Heart left ventricle (tissue), 16 donors: Measurements from ENCODE around the gene SDHB. TPM values are rescaled to one million over a fixed set of nuclear protein-coding genes. Genes with fewer than 3 reads are reported as not detected.
A peak's percentile ranks its signal among the peaks of the same experiment; 100 is the strongest.

Experiments used
- ATAC-seq, 4 donors: fragments of 200-7000 bp; cut with Tn5 transposase; one replicate each; pipeline ENCODE4 v1.9.1; 2020 to 2022; ENCODE audit warnings: moderate library complexity in 4 of 4, mild to moderate bottlenecking in 3 of 4, moderate number of reproducible peaks in 1 of 4
- DNase-seq, 5 donors: peaks; one replicate each; pipeline ENCODE4 v3.0.0-alpha.2; 2020
- H3K27ac ChIP-seq, 12 donors: fragments of 200-600 bp; sonication (generic) in 4 of 12; one replicate each; pipeline versions ENCODE4 v1.5.0 to v1.8.0; 2016 to 2022; ENCODE audit warnings: mild to moderate bottlenecking in 2 of 12
- H3K27me3 ChIP-seq, 9 donors: fragments of 200-600 bp; sonication (generic) in 2 of 9; one replicate each; pipeline versions ENCODE4 v1.5.1 to v1.8.0; 2016 to 2022; ENCODE audit warnings: mild to moderate bottlenecking in 3 of 9
- H3K36me3 ChIP-seq, 9 donors: fragments of 200-600 bp; sonication (generic) in 2 of 9; one replicate each; pipeline versions ENCODE4 v1.5.0 to v1.8.0; 2018 to 2022; ENCODE audit warnings: mild to moderate bottlenecking in 2 of 9
- H3K4me1 ChIP-seq, 12 donors: fragments of 200-600 bp; sonication (generic) in 4 of 12; one replicate each; pipeline versions ENCODE4 v1.5.0 to v1.8.0; 2016 to 2022; ENCODE audit warnings: mild to moderate bottlenecking in 3 of 12
- H3K4me3 ChIP-seq, 12 donors: fragments of 200-600 bp; sonication (generic) in 4 of 12; one replicate each; pipeline versions ENCODE4 v1.5.0 to v1.8.0; 2017 to 2022; ENCODE audit warnings: mild to moderate bottlenecking in 9 of 12, moderate library complexity in 4 of 12
- H3K9me3 ChIP-seq, 12 donors: fragments of 200-600 bp; sonication (generic) in 4 of 12; one replicate each; pipeline versions ENCODE4 v1.5.0 to v1.8.0; 2016 to 2022; ENCODE audit warnings: mild to moderate bottlenecking in 1 of 12
- CTCF ChIP-seq, 12 donors: fragments of 200-600 bp; sonication (generic) in 4 of 12; IDR thresholded peaks; one replicate each; pipeline versions ENCODE4 v1.5.0 to v1.8.0; 2018 to 2022; ENCODE audit warnings: antibody characterized with exemption in 12 of 12, mild to moderate bottlenecking in 5 of 12
- POLR2A ChIP-seq, 2 donors: fragments of 450-650 bp; IDR thresholded peaks; one replicate each; pipeline ENCODE4 v1.6.1; 2017; ENCODE audit warnings: antibody characterized with exemption in 2 of 2, mild to moderate bottlenecking in 2 of 2, moderate library complexity in 2 of 2
- WGBS, 4 donors: extraction: QIAGEN DNeasy Blood & Tissue Kit in 2 of 4; methylation state at CpG; one replicate each; pipeline versions ENCODE4 v1.1.5 to v1.1.7; 2013 to 2018; 5-methylcytosine and 5-hydroxymethylcytosine counted together
- intact Hi-C, 10 donors: fragments of 100-400 bp; cut with DNase I; formaldehyde crosslinking; loops; one replicate each; pipeline versions ENCODE4 v1.11.1 to v1.14.2; 2022
- polyA plus RNA-seq, 2 donors: library from polyadenylated mRNA; stranded (reverse); fragments of 200-250 nt; gene quantifications; one replicate each; pipeline ENCODE4 v1.2.3, GENCODE V29; 2013
- total RNA-seq, 9 donors: library from RNA; depleted of rRNA in 2 of 9; stranded (reverse); fragments of >200 nt in 2 of 9; fragmentation: NEBNext Ultra II Directional in 3 of 9; extraction: Animal tissue kit (Norgen Biotek cat#: 25700) in 3 of 9; gene quantifications; one replicate each; pipeline versions ENCODE4 v1.1.0 to v1.2.4, GENCODE V29; 2016 to 2023
- donor health status: ischemic (EF 13 %, LVEDD 7.1; RV severe dilation, severe dysfunction).
- donor health status: healthy with polysubstance abuse.
- donor health status: DM: no; HTN: yes; CAD: no.
- donor health status: DM: no; HTN: no; CAD: no.
- donor health status: ischemic (EF 25% LVEDD 6.9; RV normal size, moderate dysfunction).
- donor health status: ischemic (EF 25% LVEDD 5.7; RV mildly dilated, moderate dysfunction).
- donor health status: healthy.
- donor health status: DM: yes; HTN: yes; CAD: no.
- donor health status: ischemic (EF 35%, LVEDD 5.7; RV mildly dilated, moderate dysfunction).
- donor health status: nonischemic (EF 11% LVEDD 7.7; RV severe dilation, severe dysfunction).
- donor health status: DM: yes; HTN: yes; CAD: no.
- donor health status: PGD.
- donor health status: ischemic (EF 29% LVEDD 5.4; RV normal size, mild dysfunction).
- donor health status: nonischemic (EF 23%, LVEDD 6.1; RV moderate dilation, normal function).

The SDHB gene
- total and polyA plus RNA-seq, 11 donors: 174 to 617 (median 341) TPM

DNA sequence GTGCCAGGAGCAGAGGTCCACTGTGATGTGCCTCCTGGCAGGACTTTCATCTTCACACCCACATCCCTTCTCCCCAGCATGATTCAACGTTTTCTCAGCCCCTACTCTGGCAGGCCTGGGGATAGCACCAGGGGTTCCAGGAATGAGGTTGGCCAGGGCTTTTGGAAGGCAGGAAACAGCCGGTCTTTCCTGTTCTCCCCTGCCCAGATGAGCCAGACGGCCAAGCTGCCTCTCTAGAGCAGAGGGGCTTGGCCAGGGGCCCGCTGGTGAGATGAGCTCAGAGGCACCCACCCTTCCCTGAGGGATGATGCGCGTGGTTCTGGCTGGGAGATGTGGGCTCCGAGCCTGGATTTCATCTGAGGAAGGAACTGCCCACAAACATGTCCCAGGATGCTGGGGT is 69.1 kb downstream of the SDHB start:
- peaks cover 0 to 14% (median 3%) of the 10 kb centered on the region in 12 donors for H3K4me1 ChIP-seq
- ATAC-seq (peak in 3 of 4 donors; percentile 61 to 74 (median 65)), DNase-seq (peak; percentile 54 to 82 (median 62))
- H3K27ac ChIP-seq: no peak overlapping the region
- no peaks in the 10 kb centered on the region for H3K9me3 ChIP-seq
- peaks cover 0 to 13% (median 0%) of the 10 kb centered on the region in 9 donors for H3K27me3 ChIP-seq
- H3K4me3 ChIP-seq: no peak overlapping the region
- WGBS, 4 donors: 34 to 41% (median 37%) methylated on average over 3 to 7 of the region's 7 CpGs
- TF ChIP-seq POLR2A (IDR thresholded peaks at IDR 0.05) (no peak), CTCF (IDR thresholded peaks at IDR 0.05) (no peak)
- H3K36me3 ChIP-seq: peaks cover 0 to 40% (median 28%) of the 10 kb centered on the region in 9 donors
- intact Hi-C loops: no loop called here

GRCh38 chr1:16983649-16984048 is 70.2 kb downstream of the SDHB start:
- no peak for ATAC-seq
- WGBS, 4 donors: 91 to 100% (median 97%) methylated on average over 4 of the region's 4 CpGs
- H3K4me1 ChIP-seq: peaks cover 0 to 24% (median 13%) of the 10 kb centered on the region in 12 donors

GRCh38 chr1:16982902-16983301 is 70.9 kb downstream of the SDHB start:
- Histone ChIP-seq H3K4me3 (no peak overlapping the region), H3K9me3 (no peaks in the 10 kb centered on the region), H3K27ac (no peak overlapping the region), H3K4me1 (peaks cover 0 to 29% (median 17%) of the 10 kb centered on the region in 12 donors), H3K27me3 (peaks cover 0 to 23% (median 0%) of the 10 kb centered on the region in 9 donors), H3K36me3 (peaks cover 0 to 24% (median 15%) of the 10 kb centered on the region in 9 donors)
- DNase-seq (no peak), ATAC-seq (no peak)
- no peak for TF ChIP-seq CTCF (IDR thresholded peaks at IDR 0.05)
- TF ChIP-seq POLR2A (IDR thresholded peaks at IDR 0.05): no peak
- intact Hi-C loops: no loop called here
- 71 to 92% (median 83%) methylated on average over 11 of the region's 11 CpGs for WGBS, 4 donors

More at GRCh38 chr1:16983649-16984048, 70.2 kb downstream of the SDHB start:
- no peak for DNase-seq
- Histone ChIP-seq H3K27me3 (peaks cover 0 to 23% (median 0%) of the 10 kb centered on the region in 9 donors), H3K9me3 (no peaks in the 10 kb centered on the region), H3K4me3 (no peak overlapping the region), H3K27ac (no peak overlapping the region), H3K36me3 (peaks cover 0 to 30% (median 20%) of the 10 kb centered on the region in 9 donors)
- intact Hi-C loops: no loop called here
- TF ChIP-seq CTCF (IDR thresholded peaks at IDR 0.05) (no peak), POLR2A (IDR thresholded peaks at IDR 0.05) (no peak)

- H3K36me3 ChIP-seq: peaks cover 0 to 8% (median 5%) of the 10 kb centered on the region in 9 donors
- H3K27ac ChIP-seq: no peak overlapping the region
- peaks cover 0 to 23% (median 0%) of the 10 kb centered on the region in 9 donors for H3K27me3 ChIP-seq
- intact Hi-C loops: loop anchor here in 1 of 10 donors (2.0 kb wide), 1 partner anchor 33 kb away; no protein-coding TSS in a partner anchor
- TF ChIP-seq POLR2A (IDR thresholded peaks at IDR 0.05) (no peak), CTCF (IDR thresholded peaks at IDR 0.05) (no peak)
- no peak for DNase-seq
- H3K4me1 ChIP-seq: peaks cover 0 to 29% (median 17%) of the 10 kb centered on the region in 12 donors
- H3K9me3 ChIP-seq: no peaks in the 10 kb centered on the region
- no peak overlapping the region for H3K4me3 ChIP-seq
- WGBS, 4 donors: 86 to 93% (median 89%) methylated on average over 10 of the region's 10 CpGs
- ATAC-seq: no peak
These were observed 72.5 kb downstream of the SDHB start for GRCh38 chr1:16981269-16981849.
